ENCODE measurements around the gene CIAO2A.

DNA sequence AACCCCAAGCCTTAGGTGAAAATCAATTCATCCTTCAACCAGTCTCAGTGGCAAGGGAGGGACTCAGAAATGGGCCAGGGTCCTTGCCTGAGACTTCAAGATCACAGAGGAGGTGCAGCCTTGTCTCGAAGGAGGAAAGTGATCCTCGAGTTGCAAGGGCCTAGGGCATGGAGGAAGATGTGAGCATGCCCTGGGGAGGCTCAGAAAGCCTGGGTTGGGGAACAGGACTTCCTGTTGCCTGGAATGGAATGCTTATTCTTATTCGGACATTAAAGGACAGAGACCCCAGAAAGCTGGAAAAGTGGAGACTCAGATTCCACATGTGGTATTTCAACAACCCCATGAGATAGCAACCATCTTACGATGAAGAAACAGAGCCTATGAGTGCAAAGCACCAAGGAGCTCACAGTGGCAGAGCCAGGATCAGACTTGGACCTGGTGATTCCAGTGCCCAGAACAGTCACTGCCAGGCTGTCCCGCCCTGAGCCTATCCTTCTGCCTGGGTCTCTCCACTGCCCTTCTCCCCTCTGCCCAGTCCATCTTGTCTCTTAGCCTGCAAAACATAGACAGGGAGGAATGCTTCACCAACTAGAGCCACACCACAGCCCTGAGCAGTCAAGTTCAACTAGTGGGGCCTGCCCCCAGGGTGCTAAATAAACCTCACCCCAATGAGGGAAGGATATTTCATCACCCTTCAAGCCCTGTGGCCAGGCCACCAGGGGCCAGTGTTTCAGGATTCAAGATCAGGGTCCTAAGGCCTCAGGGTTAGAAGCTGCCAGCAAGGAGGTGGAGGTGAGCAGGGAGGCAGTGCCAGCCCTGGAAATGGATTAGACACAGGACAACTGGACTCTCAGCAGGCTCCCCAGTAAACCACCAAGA lies 69.2 kb downstream of the CIAO2A start:
- TF ChIP-seq, protein P1, sequence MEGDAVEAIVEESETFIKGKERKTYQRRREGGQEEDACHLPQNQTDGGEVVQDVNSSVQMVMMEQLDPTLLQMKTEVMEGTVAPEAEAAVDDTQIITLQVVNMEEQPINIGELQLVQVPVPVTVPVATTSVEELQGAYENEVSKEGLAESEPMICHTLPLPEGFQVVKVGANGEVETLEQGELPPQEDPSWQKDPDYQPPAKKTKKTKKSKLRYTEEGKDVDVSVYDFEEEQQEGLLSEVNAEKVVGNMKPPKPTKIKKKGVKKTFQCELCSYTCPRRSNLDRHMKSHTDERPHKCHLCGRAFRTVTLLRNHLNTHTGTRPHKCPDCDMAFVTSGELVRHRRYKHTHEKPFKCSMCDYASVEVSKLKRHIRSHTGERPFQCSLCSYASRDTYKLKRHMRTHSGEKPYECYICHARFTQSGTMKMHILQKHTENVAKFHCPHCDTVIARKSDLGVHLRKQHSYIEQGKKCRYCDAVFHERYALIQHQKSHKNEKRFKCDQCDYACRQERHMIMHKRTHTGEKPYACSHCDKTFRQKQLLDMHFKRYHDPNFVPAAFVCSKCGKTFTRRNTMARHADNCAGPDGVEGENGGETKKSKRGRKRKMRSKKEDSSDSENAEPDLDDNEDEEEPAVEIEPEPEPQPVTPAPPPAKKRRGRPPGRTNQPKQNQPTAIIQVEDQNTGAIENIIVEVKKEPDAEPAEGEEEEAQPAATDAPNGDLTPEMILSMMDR (IDR thresholded peaks at IDR 0.05; ENCODE audit: low read depth, low read length) = peak; percentile 34
- TF ChIP-seq POLR2A (IDR thresholded peaks at IDR 0.05; ENCODE audit: extremely low read depth, insufficient read length) = no peak
